NB4 (cell line): Measurements from ENCODE around the gene SENP1.

ENCODE experiments used
- DNase-seq: peaks from one replicate; pipeline ENCODE4 v3.0.0; 2010; ENCODE audit warnings: low read depth
- H3K4me3 ChIP-seq: one replicate; pipeline ENCODE4 v1.5.1; 2011; ENCODE audit warnings: mild to moderate bottlenecking, low read depth, low read length, moderate library complexity
- CTCF ChIP-seq: IDR thresholded peaks from one replicate; pipeline ENCODE4 v1.5.1; 2012; ENCODE audit warnings: low read depth, low read length
- MYC ChIP-seq: IDR thresholded peaks from 2 replicates; pipeline ENCODE4 v1.6.1; 2011; ENCODE audit warnings: low read depth, low read length
- POLR2A ChIP-seq: IDR thresholded peaks from 2 replicates; pipeline ENCODE4 v1.6.1; 2011; ENCODE audit warnings: mild to moderate bottlenecking; ENCODE audit not compliant: insufficient read length; ENCODE audit errors: extremely low read depth
- TF ChIP-seq, protein P1 (sequence below): IDR thresholded peaks from 2 replicates; pipeline ENCODE4 v1.6.1; 2011; ENCODE audit warnings: low read depth, low read length

The SENP1 gene

DNA sequence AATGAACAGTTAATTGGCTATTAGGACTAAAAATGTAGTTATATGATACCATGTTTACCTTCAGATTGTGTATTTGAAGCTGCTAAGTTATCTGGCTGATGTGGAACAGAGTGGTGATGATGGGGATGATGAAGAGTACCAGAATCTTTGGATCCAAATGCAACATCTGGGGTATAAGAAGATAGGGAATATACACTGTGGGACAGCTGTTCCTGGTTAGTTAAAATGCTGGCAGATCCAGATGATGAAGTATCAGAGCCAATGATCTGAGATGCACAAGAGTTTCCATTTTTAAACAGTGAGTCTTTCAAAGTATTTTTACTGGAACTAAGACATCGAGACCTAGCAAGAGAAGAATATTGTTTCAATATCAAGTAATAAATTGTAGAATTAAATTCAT lies 31.6 kb downstream of the SENP1 start:
- TF ChIP-seq MYC (no peak), CTCF (no peak), POLR2A (no peak)
- TF ChIP-seq, protein P1, sequence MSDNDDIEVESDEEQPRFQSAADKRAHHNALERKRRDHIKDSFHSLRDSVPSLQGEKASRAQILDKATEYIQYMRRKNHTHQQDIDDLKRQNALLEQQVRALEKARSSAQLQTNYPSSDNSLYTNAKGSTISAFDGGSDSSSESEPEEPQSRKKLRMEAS: no peak
- H3K4me3 ChIP-seq: no peak overlapping the region
- DNase-seq: no peak

DNA sequence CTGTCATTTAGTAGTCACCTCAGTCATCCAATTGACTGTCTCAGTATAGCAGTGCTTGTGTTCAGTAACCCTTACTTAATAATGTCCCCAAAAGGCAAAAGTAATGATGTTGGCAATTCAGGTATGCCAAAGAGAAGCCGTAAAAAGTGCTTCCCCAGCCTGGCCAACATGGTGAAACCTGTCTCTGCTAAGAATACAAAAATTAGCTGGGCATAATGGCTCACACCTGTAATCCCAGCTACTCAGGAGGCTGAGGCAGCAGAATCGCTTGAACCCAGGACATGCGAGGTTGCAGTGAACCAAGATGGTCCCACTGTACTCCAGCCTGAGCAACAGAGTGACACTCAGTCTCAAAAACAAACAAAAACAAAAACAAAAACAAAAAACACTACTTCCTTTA lies 33.6 kb downstream of the SENP1 start:
- TF ChIP-seq, protein P1: no peak
- TF ChIP-seq MYC (no peak), CTCF (no peak), POLR2A (no peak)
- H3K4me3 ChIP-seq: no peak overlapping the region
- no peak for DNase-seq

DNA sequence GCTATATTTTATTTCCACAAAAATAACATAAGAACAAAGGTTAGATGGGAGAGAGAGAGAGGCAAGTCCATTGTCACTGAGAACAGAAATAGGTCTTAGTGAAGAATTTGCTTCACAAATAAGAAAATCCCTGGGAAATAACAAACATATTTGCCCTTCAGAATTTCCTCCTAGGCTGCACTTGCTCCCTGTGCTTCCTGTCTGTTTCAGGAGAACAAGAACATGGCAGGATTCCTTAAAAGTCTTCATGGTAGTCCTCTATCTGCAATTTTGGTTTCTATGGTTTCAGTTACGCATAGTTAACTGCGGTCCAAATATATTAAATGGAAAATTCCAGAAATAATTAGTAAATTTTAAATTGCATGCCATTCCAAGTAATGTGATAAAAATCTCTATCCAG lies 34.1 kb downstream of the SENP1 start:
- no peak overlapping the region for H3K4me3 ChIP-seq
- TF ChIP-seq POLR2A: no peak
- no peak for TF ChIP-seq CTCF
- TF ChIP-seq, protein P1: no peak
- TF ChIP-seq MYC: no peak
- DNase-seq: no peak

- TF ChIP-seq, protein P1: no peak
- TF ChIP-seq CTCF: no peak
- no peak for TF ChIP-seq MYC
- no peak for TF ChIP-seq POLR2A
These were observed 35.1 kb downstream of the SENP1 start for GRCh38 chr12:48070731-48071130.

GRCh38 chr12:48070033-48070432 lies 35.8 kb downstream of the SENP1 start:
- DNase-seq: no peak
- TF ChIP-seq, protein P1: no peak
- TF ChIP-seq MYC (no peak), POLR2A (no peak), CTCF (no peak)
- no peak overlapping the region for H3K4me3 ChIP-seq

More at GRCh38 chr12:48070731-48071130, 35.1 kb downstream of the SENP1 start:
- no peak for DNase-seq
- no peak overlapping the region for H3K4me3 ChIP-seq

GRCh38 chr12:48069241-48069640 lies 36.6 kb downstream of the SENP1 start:
- H3K4me3 ChIP-seq: no peak overlapping the region
- DNase-seq: no peak
- TF ChIP-seq, protein P1: no peak
- TF ChIP-seq POLR2A: no peak
- TF ChIP-seq MYC: no peak
- TF ChIP-seq CTCF: no peak
